ENCODE data around the gene SUSD3.

- TF ChIP-seq CTCF (conservative IDR thresholded peaks at IDR 0.05; ENCODE audit: low read depth, low read length): no peak
- no peak for TF ChIP-seq EZH2 (IDR thresholded peaks at IDR 0.05; ENCODE audit: borderline replicate concordance, low read depth, low read length, poor library complexity, severe bottlenecking)
Measured at GRCh38 chr9:93128715-93129224, 70.3 kb downstream of the SUSD3 start.

Measured in A673 (cell line).